ENCODE data around the gene NEK5.
"Not testable (repeated sequence)": the region's sequence is repeated elsewhere in the genome, so short reads cannot be mapped to it uniquely, and the experiment has no call there.

The NEK5 gene

GRCh38 chr13:52147225-52147624 lies 18.4 kb upstream of the NEK5 start:
- DNase-seq: no peak
- intact Hi-C loops (cut with DNase I): no loop called here

- DNase-seq: no peak
- intact Hi-C loops (cut with DNase I): no loop called here
These were observed 12.4 kb upstream of the NEK5 start for GRCh38 chr13:52141299-52141698.

GRCh38 chr13:52137489-52137888 lies 8.6 kb upstream of the NEK5 start:
- intact Hi-C loops (cut with DNase I): loop anchor here (10.0 kb wide), 1 partner anchor 323 kb away; no protein-coding TSS in a partner anchor
- DNase-seq: peak in 2 of 42 donors; percentile 13 to 15

- no peak for DNase-seq
- intact Hi-C loops (cut with DNase I): loop anchor here (10.0 kb wide), 1 partner anchor 322 kb away; no protein-coding TSS in a partner anchor
These were observed 7.9 kb upstream of the NEK5 start for GRCh38 chr13:52136763-52137162.

GRCh38 chr13:52130641-52131040 lies 1.8 kb upstream of the NEK5 start:
- DNase-seq: no peak
- intact Hi-C loops (cut with DNase I): loop anchor here (5.0 to 10.0 kb wide), 2 partner anchors 62 to 316 kb away; no protein-coding TSS in a partner anchor

GRCh38 chr13:52127783-52128702 lies 830 bp downstream of the NEK5 start:
- intact Hi-C loops (cut with DNase I): loop anchor here (5.0 kb wide), 2 partner anchors 116 to 131 kb away; partner anchors contain the start of genes ALG11 and ATP7B
- peak in 41 of 42 donors; percentile 17 to 86 (median 64) for DNase-seq

- no peak for DNase-seq
- intact Hi-C loops (cut with DNase I): loop anchor here (5.0 kb wide), 2 partner anchors 115 to 130 kb away; partner anchors contain the start of genes ALG11 and ATP7B
These were observed 1.5 kb downstream of the NEK5 start for GRCh38 chr13:52127378-52127777.

- DNase-seq: no peak
- intact Hi-C loops (cut with DNase I): loop anchor here (5.0 kb wide), 2 partner anchors 113 to 128 kb away; partner anchors contain the start of genes ALG11 and ATP7B
These were observed 3.3 kb downstream of the NEK5 start for GRCh38 chr13:52125547-52125946.

- no peak for DNase-seq
- intact Hi-C loops (cut with DNase I): no loop called here
These were observed 10.3 kb downstream of the NEK5 start for GRCh38 chr13:52118595-52118994.

GRCh38 chr13:52118095-52118494 lies 10.8 kb downstream of the NEK5 start:
- no peak for DNase-seq
- intact Hi-C loops (cut with DNase I): no loop called here

GRCh38 chr13:52112591-52112990 lies 16.3 kb downstream of the NEK5 start:
- intact Hi-C loops (cut with DNase I): no loop called here
- DNase-seq: no peak

GRCh38 chr13:52109116-52109670 lies 19.7 kb downstream of the NEK5 start:
- intact Hi-C loops (cut with DNase I): no loop called here
- DNase-seq: no peak

- DNase-seq: no peak
- intact Hi-C loops (cut with DNase I): no loop called here
These were observed 23.0 kb downstream of the NEK5 start for GRCh38 chr13:52105841-52106240.

GRCh38 chr13:52104624-52105023 lies 24.2 kb downstream of the NEK5 start:
- no peak for DNase-seq
- intact Hi-C loops (cut with DNase I): no loop called here

- intact Hi-C loops (cut with DNase I): no loop called here
- DNase-seq: no peak
These were observed 25.5 kb downstream of the NEK5 start for GRCh38 chr13:52103386-52103785.

- intact Hi-C loops (cut with DNase I); DNase-seq: not testable (repeated sequence)
These were observed 26.4 kb downstream of the NEK5 start for GRCh38 chr13:52102423-52102822.

- no peak for DNase-seq
- intact Hi-C loops (cut with DNase I): no loop called here
These were observed 31.7 kb downstream of the NEK5 start for GRCh38 chr13:52097197-52097596.

GRCh38 chr13:52096748-52097147 lies 32.1 kb downstream of the NEK5 start:
- DNase-seq: no peak
- intact Hi-C loops (cut with DNase I): no loop called here

GRCh38 chr13:52096062-52096461 lies 32.8 kb downstream of the NEK5 start:
- DNase-seq: no peak

GRCh38 chr13:52092087-52092486 lies 36.8 kb downstream of the NEK5 start:
- intact Hi-C loops (cut with DNase I): no loop called here
- DNase-seq: no peak

More at GRCh38 chr13:52096062-52096461, 32.8 kb downstream of the NEK5 start:
- intact Hi-C loops (cut with DNase I): no loop called here

Measured in head of caudate nucleus (tissue), 42 donors.